Measurements from ENCODE around the gene ADAM12.

The ADAM12 gene

DNA sequence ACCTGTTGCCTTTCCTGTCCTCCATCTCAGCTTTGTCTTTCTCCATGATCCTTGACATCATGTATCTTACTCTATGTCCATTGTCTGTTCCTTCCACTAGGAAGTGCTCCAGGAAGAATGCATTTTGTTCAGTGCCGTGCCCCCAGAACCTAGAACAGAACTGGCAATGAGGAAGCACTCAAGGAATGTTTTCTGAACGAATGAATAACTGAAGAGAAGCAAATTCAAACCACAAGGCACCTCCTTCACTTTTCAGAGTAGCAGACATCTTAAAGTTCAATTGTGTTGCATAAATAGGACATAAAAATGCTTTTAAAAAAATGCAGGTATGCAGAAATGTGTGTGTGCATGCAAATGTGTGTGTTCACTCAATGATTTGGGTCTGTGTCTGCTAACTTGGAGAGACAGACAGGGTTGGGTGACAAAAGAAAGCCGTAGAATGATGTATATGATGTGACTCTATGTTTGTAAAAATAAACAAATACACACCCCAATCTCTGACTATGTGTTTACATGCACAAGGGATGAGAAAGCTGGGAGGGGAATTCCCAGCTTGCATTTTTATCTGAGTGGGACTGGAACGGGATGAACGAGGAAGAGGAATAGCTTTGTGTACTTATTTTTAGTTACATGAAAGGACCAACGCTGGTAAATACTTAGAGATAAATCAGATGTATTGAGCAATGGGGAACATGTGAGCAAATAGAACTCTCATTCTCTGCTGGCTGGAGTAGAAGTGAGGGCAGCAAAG lies 254.2 kb downstream of the ADAM12 start:
- no peak for FAIRE-seq

GRCh38 chr10:126133082-126133620 lies 255.1 kb downstream of the ADAM12 start:
- FAIRE-seq, result no peak

DNA sequence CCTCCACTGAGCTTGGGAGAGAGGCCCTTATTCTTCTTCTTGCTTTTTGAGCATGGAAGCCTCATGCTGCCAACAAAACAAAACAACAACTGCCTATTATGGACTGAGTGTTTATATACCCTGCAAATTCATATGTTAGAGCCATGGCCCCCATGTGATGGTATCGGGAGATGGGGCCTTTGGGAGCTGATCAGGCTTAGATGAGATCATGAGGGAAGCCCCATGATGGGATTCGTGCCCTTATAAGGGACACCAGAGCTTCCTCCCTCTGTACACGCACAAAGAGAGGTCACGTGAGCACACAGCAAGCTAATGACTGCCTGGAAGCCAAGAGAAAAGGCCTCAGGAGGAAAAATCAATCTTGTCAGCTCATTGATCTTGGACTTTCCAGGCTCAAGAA lies 256.9 kb downstream of the ADAM12 start:
- FAIRE-seq, result no peak

- no peak for FAIRE-seq
These were observed 258.0 kb downstream of the ADAM12 start for GRCh38 chr10:126130271-126130710.

GRCh38 chr10:126129026-126129425 lies 259.3 kb downstream of the ADAM12 start:
- no peak for FAIRE-seq

DNA sequence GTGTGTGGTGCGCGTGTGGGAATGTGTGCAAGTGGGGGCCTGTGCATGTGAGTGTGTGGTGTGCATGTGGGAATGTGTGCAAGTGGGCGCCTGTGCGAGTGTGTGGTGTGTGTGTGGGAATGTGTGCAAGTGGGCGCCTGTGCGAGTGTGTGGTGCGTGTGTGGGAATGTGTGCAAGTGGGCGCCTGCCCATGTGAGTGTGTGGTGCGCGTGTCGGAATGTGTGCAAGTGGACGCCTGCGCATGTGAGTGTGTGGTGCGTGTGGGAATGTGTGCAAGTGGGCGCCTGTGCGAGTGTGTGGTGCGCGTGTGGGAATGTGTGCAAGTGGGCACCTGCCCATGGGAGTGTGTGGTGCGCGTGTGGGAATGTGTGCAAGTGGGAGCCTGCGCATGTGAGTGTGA lies 259.7 kb downstream of the ADAM12 start:
- no peak for FAIRE-seq

- FAIRE-seq, result no peak
These were observed 260.7 kb downstream of the ADAM12 start for GRCh38 chr10:126127481-126128029.

DNA sequence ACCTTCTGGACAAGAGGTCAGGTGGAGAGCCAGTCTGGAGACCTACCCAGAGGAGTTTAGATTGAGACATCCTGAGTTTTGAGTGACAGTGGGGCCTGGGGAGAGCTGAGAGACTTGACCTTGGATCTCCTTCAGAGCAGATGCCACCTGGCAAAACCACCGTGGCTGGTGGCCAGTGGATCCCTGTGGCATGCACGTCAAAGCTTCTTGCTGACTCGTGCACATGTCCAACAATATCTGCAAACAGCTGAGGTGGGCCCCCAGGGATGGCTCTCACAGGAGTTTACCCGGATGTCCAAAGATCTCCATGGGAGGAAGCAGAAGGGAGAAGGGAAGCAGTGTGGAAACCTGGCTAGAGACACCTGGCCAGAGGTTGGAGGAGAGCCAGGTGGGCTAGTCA lies 261.4 kb downstream of the ADAM12 start:
- FAIRE-seq, result no peak

GRCh38 chr10:126126023-126126422 lies 262.3 kb downstream of the ADAM12 start:
- FAIRE-seq, result no peak

- FAIRE-seq, result no peak
These were observed 263.5 kb downstream of the ADAM12 start for GRCh38 chr10:126124668-126125349.

- no peak for FAIRE-seq
These were observed 264.2 kb downstream of the ADAM12 start for GRCh38 chr10:126124046-126124445.

DNA sequence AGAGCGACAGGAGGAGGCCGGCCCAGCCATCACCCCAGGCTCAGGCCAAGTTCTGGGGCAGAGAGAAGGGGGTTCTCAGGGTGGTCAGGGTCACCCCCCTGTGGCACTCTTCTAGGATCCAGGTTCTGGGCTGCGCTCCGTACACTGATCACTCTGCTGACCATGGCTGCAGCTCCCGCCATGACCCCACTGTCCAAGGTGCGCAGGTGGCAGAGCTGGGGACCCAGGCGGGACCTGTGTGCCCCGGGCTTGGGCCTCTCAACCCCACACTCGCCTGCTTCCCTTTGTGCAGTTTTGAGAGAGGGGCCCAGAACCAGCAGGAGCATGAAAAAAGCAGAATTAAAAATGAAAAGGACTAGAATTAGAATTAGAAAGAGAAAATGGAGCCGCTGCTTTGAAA lies 264.8 kb downstream of the ADAM12 start:
- no peak for FAIRE-seq

GRCh38 chr10:126122881-126123280 lies 265.4 kb downstream of the ADAM12 start:
- no peak for FAIRE-seq

- no peak for FAIRE-seq
These were observed 268.7 kb downstream of the ADAM12 start for GRCh38 chr10:126119599-126119998.

DNA sequence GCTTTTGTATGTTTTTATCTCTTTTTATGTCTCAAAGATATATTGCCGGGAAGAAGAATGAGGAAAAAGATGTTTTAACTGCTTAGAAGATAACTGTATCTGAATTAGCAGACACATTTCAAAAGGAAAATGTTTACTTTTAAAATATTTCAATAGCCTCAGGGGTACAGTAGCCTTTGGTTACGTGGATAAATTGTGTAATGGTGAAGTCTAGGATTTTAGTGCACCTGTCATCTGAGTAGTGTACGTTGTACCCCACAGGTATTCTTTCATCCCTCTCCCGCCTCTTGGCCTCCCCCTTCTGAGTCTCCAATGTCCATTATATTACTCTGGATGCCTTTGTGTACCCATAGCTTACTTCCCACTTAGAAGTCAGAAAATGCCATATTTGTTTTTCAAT lies 269.8 kb downstream of the ADAM12 start:
- no peak for FAIRE-seq

- FAIRE-seq, result no peak
These were observed 271.1 kb downstream of the ADAM12 start for GRCh38 chr10:126117196-126117595.

DNA sequence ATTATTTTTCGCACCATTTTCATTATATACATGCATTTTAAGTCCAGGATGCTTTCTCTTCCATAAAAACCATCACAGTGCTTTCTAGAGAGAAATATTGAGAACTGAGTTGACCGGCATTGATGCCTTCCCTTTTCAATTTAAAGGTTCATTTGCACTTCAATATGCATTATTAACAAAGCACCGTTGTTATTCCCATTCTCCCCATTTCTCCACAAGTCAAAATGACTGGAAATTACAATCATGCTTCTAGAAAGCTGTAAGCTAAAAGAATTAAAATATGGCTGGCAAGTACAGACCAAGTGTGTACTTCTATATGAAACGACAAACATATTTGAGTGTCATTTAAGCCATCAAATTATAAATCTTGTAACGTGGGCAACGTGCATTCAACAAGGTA lies 272.4 kb downstream of the ADAM12 start:
- FAIRE-seq, result no peak

DNA sequence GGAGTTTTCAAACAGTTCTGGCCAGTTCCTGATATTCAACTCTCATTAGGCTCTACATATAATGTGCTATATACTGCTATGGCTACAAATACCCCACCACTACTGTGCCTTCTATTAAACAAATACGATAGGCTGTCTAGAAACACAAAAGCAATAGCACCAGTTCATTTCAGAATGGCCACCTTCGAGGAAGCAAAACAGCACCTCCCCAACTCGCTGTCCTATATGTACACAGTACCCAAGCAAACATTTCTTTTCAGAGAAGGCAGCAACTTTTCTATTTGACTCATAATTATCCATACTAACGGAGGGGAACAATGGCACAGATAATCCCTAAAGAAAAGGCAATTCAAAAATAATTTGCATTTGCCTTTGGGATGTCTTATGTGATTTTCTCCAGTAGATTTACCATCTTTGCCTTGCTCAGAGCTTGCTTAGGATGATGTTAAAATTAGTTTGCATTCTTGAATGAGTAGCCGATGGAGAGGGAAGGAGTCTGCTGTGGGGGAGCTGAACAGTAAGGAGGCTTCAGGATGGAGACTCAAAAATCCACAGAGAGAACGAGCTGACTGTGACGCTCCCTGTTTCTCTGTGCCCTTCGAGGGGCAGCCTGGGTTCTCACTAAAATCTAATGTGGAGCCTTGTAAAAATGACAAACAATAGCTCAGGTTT lies 273.3 kb downstream of the ADAM12 start:
- no peak for FAIRE-seq

GRCh38 chr10:126111516-126111915 lies 276.8 kb downstream of the ADAM12 start:
- FAIRE-seq, result no peak

DNA sequence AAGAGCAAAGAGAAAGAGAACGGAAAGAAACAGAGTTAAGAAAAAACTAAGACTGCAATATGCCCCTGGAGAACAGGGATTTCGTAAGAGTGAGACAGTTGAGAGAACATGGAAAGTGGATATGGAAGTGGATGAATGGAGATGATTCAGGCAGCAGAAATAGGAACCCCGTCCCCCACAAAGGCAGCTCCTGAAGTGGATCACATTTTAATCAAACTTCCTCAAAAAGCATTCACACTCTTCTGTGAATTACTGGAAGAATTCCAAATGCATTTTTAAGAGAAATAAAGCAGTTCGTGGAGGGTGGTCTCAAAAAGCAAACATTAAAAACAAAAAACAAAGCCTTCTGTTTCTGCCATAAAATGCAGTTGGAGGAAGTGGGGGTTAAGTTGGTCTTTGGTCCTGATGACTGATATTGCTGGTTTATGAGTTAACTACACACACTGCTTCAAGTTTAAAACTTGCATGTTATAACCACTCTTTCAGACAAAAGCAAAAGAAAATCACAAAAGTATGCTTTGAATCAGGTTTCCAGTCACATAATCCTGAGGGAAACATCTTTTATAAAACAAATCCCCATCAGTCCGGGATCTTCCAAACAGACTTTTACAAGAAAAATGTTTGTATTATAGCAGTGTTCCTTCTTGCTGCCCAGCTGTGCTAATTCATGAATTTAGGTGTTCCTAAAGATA lies 277.6 kb downstream of the ADAM12 start:
- peak; percentile 5 for FAIRE-seq

GRCh38 chr10:126109893-126110292 lies 278.4 kb downstream of the ADAM12 start:
- no peak for FAIRE-seq

GRCh38 chr10:126108693-126109092 lies 279.6 kb downstream of the ADAM12 start:
- FAIRE-seq, result no peak

- FAIRE-seq, result no peak
These were observed 283.5 kb downstream of the ADAM12 start for GRCh38 chr10:126104767-126105166.
